Activated CD8-positive, alpha-beta memory T cell treated with anti-CD3 and anti-CD28 coated beads, Interleukin-2, amount 10 ng/mL, durations not matched to agents 7 days and 5 days (primary cell): Measurements from ENCODE around the gene KDM7A. TPM values are rescaled to one million over a fixed set of nuclear protein-coding genes. Genes with fewer than 3 reads are reported as not detected.

Experiments
- ATAC-seq: fragments of 150-1000 bp; cut with Tn5 transposase; one replicate; pipeline ENCODE4 v1.10.0; 2021; ENCODE audit warnings: moderate library complexity
- CTCF ChIA-PET: fragments of 350-600 bp; sonication (Branson Sonifier 250); formaldehyde crosslinking; loops from one replicate; lab custom pipeline; 2021; ENCODE audit warnings: antibody characterized with exemption; lab: Charles Lee
- DNase-seq: peaks from one replicate; pipeline ENCODE4 v3.0.0-alpha.2; 2020
- H3K27ac Mint-ChIP-seq: one replicate; pipeline ENCODE4 v1.8.0; 2021; ENCODE audit warnings: mild to moderate bottlenecking, mixed read lengths
- H3K27me3 Mint-ChIP-seq: one replicate; pipeline ENCODE4 v1.8.0; 2021; ENCODE audit warnings: mixed read lengths
- H3K36me3 Mint-ChIP-seq: one replicate; pipeline ENCODE4 v1.8.0; 2021; ENCODE audit warnings: mild to moderate bottlenecking, mixed read lengths
- H3K4me1 Mint-ChIP-seq: one replicate; pipeline ENCODE4 v1.8.0; 2021; ENCODE audit warnings: mixed read lengths
- H3K4me3 Mint-ChIP-seq: one replicate; pipeline ENCODE4 v1.8.0; 2021; ENCODE audit warnings: mild to moderate bottlenecking, moderate library complexity, mixed read lengths
- H3K9me3 Mint-ChIP-seq: one replicate; pipeline ENCODE4 v1.8.0; 2022; ENCODE audit warnings: low read depth, mixed read lengths
- total RNA-seq, 2 experiments: library from RNA; stranded (reverse); gene quantifications; one replicate each; pipeline ENCODE4 v1.2.3, GENCODE V29; 2021

Gene KDM7A
- total RNA-seq, 2 experiments from 2014 or later: 7.3 to 13.1 TPM

DNA sequence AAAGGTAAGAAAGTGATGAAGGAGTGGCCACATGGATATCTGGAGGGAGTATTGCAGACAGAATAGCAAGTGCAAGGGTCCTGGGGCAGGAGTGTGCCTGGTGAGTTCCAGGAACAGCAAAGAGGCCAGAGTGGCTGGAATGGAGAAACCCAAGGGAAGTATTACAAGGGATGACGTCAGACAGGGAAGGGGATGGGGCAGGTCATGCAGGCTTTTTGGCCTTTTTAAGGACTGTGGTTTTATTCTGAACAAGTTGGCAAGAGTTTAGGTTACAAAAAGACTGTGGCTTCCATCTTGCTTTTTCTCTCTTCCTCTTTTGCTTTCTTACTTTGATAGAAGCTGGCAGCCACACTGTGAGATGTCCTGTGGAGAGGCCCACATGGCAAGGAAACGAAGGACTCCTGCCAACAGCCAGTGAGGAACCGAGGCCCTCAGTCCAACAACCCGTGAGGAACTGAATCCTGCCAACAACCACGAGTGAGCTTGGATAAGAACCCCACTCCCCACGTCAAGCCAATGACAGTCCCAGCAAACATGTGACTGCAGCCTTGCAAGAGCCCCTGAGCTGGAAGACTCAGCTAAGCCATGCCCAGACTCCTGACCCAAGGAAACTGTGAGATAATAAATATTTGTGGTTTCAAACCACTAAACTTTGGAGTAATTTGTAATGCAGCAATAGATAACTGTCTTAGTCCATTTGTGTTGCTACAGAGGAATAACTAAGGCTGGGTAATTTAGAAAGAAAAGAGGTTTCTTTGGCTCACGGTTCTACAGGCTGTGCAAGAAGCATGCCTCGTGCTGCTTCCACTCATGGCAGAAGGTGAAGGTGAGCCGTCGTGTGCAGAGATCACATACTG is 19.8 kb upstream of the KDM7A start:
- no peaks in the 10 kb centered on the region for H3K27me3 Mint-ChIP-seq
- H3K4me3 Mint-ChIP-seq: no peak overlapping the region
- no peak for ATAC-seq
- H3K27ac Mint-ChIP-seq: no peak overlapping the region
- CTCF ChIA-PET: no interaction called here
- DNase-seq: no peak
- H3K36me3 Mint-ChIP-seq: peaks cover 5% of the 10 kb centered on the region
- peaks cover 11% of the 10 kb centered on the region for H3K4me1 Mint-ChIP-seq
- H3K9me3 Mint-ChIP-seq: peaks cover 2% of the 10 kb centered on the region

DNA sequence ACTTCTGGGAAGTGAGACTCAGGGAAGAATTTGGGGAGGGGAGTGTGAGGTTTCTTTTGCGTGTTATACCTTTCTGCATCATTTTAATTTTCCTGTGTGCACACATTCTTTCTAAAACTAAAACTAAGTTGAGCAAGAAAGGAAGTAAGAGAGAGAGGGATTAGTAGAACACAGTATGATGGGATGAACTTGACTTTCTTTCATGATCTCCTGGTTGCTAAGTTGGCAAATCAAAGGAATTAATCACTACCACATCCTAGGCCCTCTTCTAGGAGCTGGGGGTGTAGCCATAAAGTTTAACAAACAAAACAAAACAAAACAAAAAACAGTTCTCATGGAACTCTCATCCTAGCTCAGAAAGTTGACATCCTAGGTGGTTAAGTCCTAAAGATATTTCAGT is 19.1 kb upstream of the KDM7A start:
- CTCF ChIA-PET: no interaction called here
- Mint-ChIP-seq H3K27ac (no peak overlapping the region), H3K4me1 (peaks cover 13% of the 10 kb centered on the region), H3K27me3 (peaks cover 3% of the 10 kb centered on the region), H3K36me3 (peaks cover 5% of the 10 kb centered on the region), H3K9me3 (peaks cover 2% of the 10 kb centered on the region), H3K4me3 (no peak overlapping the region)
- DNase-seq (no peak), ATAC-seq (no peak)

DNA sequence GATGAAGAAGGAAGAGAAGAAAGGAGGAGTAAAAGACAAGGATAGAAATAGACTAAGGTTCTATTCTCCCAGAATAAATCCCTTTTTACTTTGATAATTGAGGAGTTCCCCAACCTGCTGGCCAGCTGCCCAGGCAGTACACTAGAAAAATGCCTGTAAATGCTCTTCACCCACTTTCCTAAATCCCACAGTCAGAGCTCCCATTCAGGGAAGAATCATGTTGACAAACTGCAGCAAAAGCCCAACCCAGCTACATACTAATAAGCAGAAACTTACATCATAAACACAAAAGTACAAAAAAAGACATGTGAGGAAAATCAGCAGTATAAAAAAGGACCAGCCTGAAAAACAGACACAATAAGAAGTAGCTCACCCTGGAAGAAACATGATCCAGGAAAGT is 15.8 kb upstream of the KDM7A start:
- Mint-ChIP-seq H3K4me3 (no peak overlapping the region), H3K36me3 (peaks cover 5% of the 10 kb centered on the region), H3K27ac (no peak overlapping the region), H3K9me3 (peaks cover 2% of the 10 kb centered on the region), H3K27me3 (peaks cover 13% of the 10 kb centered on the region), H3K4me1 (peaks cover 18% of the 10 kb centered on the region)
- no peak for DNase-seq
- CTCF ChIA-PET: interaction anchor here (0.8 to 2.1 kb wide), 3 partner anchors 15 to 26 kb away, joined by 3 to 11 read pairs (median 4); partner anchors contain the start of gene KDM7A
- no peak for ATAC-seq

DNA sequence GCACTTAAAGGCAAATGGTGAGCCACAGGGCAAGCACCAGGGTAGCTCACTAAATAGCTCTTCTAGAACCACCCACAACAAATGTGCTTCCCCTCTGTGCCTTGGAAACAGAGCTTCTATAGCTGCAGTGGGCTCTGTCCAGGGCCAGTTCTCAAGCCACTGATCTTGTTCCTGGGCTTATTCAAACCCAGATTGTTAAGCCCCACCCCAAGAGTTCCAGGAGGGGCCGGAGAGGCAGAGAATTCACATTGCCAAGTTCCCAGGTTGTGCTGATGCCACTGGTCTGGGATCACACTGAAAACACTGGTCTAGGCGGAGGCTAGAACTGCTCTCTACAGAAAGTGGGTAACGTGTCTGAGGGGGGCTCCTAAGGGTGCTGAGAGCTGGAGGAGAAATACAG is 15.4 kb upstream of the KDM7A start:
- Mint-ChIP-seq H3K4me1 (peaks cover 18% of the 10 kb centered on the region), H3K4me3 (no peak overlapping the region), H3K27me3 (peaks cover 13% of the 10 kb centered on the region), H3K27ac (no peak overlapping the region), H3K36me3 (peaks cover 5% of the 10 kb centered on the region), H3K9me3 (peaks cover 2% of the 10 kb centered on the region)
- DNase-seq: no peak
- CTCF ChIA-PET: interaction anchor here (0.8 to 1.3 kb wide), 2 partner anchors 15 to 18 kb away, joined by 3 to 4 read pairs; partner anchors contain the start of gene KDM7A
- no peak for ATAC-seq

DNA sequence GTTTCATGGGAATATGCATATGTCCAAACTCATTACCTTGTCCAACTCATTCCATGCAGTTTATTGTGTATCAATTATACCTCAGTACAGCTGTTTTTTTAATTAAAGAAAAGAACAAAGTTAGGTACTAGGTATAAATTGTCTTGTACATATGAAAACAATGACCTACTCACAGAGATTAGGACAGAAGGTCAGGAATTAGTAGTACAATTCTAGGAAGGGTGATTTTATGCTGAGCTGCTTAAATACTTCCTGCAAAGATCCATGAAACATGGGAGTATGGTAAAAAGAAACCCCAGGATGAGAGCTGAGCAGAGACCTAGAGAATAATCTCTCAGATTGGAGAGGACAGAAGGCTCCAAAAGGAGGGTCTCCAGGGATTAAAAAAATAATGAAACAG is 13.8 kb upstream of the KDM7A start:
- Mint-ChIP-seq H3K36me3 (peaks cover 1% of the 10 kb centered on the region), H3K4me3 (no peak overlapping the region), H3K4me1 (peaks cover 11% of the 10 kb centered on the region), H3K27ac (no peak overlapping the region), H3K9me3 (no peaks in the 10 kb centered on the region), H3K27me3 (peaks cover 21% of the 10 kb centered on the region)
- no peak for ATAC-seq
- DNase-seq: no peak
- CTCF ChIA-PET: interaction anchor here (1.2 kb wide), 1 partner anchor 13 kb away, joined by 3 read pairs; the partner anchor contains the start of gene KDM7A

DNA sequence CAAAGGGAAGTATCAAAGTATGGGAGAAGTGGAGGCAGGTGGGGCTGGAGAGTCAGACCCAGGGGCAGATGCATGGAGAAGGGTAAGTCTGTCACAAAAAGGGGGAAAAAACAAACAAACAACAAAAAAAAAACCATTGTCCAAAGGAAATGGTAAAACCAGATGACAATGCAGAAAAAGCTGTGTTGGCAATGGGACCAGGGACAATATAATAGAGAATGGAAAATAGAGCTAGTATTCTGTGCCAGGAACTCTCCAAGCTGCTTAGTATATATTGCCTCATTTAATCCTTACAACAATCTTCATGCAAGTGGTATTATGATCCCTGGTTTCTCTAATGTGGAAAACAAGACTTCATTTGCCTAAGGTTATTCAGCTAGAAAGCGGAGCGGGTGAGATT is 13.1 kb upstream of the KDM7A start:
- peaks cover 8% of the 10 kb centered on the region for H3K4me1 Mint-ChIP-seq
- ATAC-seq: no peak
- no peak for DNase-seq
- no peaks in the 10 kb centered on the region for H3K36me3 Mint-ChIP-seq
- H3K4me3 Mint-ChIP-seq: no peak overlapping the region
- H3K27me3 Mint-ChIP-seq: peaks cover 26% of the 10 kb centered on the region
- CTCF ChIA-PET: interaction anchor here (1.2 kb wide), 1 partner anchor 13 kb away, joined by 3 read pairs; the partner anchor contains the start of gene KDM7A
- no peaks in the 10 kb centered on the region for H3K9me3 Mint-ChIP-seq
- H3K27ac Mint-ChIP-seq: no peak overlapping the region

DNA sequence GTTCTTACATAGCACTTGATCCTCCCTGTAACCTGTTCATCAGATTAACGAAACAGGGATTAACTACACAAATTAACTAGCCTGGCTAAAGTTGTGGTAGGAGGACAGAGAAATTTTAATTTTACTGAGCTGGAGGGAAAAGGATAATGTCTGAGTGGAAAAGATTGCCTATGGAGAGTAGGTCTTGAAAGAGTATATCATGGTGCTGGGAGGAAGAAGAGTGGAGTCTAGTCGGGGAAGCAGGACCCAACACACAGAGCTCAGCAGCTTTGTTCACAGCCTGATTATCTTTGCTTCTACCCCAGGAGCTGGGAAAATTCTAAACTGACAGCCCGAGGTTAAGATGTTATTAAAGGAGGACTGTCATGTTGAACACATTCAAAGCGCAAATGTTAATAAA is 6.1 kb upstream of the KDM7A start:
- Mint-ChIP-seq H3K36me3 (peaks cover 14% of the 10 kb centered on the region), H3K9me3 (peaks cover 2% of the 10 kb centered on the region), H3K27me3 (peaks cover 66% of the 10 kb centered on the region), H3K4me3 (no peak overlapping the region), H3K4me1 (peaks cover 9% of the 10 kb centered on the region), H3K27ac (no peak overlapping the region)
- CTCF ChIA-PET: interaction anchor here (0.9 to 1.8 kb wide), 2 partner anchors 15 to 17 kb away, joined by 3 to 5 read pairs; no protein-coding TSS in a partner anchor
- no peak for DNase-seq
- no peak for ATAC-seq

DNA sequence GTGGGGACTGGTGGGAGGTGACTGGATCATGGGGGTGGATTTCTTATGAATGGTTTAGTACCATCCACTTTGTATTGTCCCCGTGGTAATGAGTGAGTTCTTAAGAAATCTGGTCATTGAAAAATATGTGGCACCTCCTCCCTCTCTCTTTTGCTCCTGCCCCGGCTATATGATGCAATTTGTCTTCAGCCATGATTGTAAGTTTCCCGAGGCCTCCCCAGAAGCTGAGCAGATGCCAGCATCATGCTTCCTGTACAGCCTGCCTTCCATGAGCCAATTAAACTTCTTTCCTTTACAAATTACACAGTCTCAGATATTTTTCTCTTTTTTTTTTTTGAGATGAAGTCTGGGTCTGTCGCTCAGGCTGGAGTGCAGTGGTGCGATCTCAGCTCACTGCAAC is 2.6 kb upstream of the KDM7A start:
- DNase-seq: no peak
- Mint-ChIP-seq H3K27ac (no peak overlapping the region), H3K9me3 (peaks cover 2% of the 10 kb centered on the region), H3K4me3 (no peak overlapping the region), H3K36me3 (peaks cover 14% of the 10 kb centered on the region), H3K27me3 (peaks cover 53% of the 10 kb centered on the region), H3K4me1 (peaks cover 21% of the 10 kb centered on the region)
- CTCF ChIA-PET: no interaction called here
- no peak for ATAC-seq

DNA sequence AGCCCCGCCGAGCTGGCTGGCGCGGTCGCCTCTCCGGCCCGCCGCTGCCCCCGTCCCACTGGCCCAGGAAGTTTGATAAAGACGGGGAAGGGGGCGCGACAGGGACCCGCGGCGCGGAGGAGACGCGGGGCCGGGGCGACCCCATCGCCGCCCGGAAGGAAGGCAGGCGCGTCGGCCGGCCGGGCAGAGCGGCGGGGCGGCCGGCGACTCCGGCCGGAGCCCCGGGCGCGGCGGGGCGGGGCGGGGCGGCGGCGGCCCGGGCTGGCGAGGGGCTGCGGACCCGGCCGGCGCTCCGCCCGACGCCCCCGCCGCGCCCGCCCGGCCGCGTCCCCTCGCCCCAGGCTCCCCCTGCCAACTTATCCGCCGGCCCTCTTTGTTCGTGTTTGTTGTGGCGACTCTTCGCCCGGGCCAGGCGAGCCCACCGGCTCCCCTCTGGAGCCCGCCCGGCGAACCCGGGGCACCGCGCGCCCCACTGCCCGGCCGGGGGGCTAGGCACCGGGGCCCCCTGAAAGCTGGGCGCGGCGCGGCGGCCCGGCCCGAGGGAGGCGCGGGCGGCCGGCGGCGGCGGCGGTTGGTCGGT is 571 bp downstream of the KDM7A start:
- H3K27ac Mint-ChIP-seq: peak overlapping the region; percentile 67
- H3K4me1 Mint-ChIP-seq: peaks cover 33% of the 10 kb centered on the region
- H3K4me3 Mint-ChIP-seq: peak overlapping the region; percentile 99
- no peak for DNase-seq
- CTCF ChIA-PET: interaction anchor here (1.1 to 2.5 kb wide), 6 partner anchors 36 to 151 kb away, joined by 3 to 14 read pairs (median 6); no protein-coding TSS in a partner anchor
- ATAC-seq: peak; percentile 0
- H3K36me3 Mint-ChIP-seq: peaks cover 11% of the 10 kb centered on the region
- H3K9me3 Mint-ChIP-seq: peaks cover 2% of the 10 kb centered on the region
- H3K27me3 Mint-ChIP-seq: peaks cover 24% of the 10 kb centered on the region

DNA sequence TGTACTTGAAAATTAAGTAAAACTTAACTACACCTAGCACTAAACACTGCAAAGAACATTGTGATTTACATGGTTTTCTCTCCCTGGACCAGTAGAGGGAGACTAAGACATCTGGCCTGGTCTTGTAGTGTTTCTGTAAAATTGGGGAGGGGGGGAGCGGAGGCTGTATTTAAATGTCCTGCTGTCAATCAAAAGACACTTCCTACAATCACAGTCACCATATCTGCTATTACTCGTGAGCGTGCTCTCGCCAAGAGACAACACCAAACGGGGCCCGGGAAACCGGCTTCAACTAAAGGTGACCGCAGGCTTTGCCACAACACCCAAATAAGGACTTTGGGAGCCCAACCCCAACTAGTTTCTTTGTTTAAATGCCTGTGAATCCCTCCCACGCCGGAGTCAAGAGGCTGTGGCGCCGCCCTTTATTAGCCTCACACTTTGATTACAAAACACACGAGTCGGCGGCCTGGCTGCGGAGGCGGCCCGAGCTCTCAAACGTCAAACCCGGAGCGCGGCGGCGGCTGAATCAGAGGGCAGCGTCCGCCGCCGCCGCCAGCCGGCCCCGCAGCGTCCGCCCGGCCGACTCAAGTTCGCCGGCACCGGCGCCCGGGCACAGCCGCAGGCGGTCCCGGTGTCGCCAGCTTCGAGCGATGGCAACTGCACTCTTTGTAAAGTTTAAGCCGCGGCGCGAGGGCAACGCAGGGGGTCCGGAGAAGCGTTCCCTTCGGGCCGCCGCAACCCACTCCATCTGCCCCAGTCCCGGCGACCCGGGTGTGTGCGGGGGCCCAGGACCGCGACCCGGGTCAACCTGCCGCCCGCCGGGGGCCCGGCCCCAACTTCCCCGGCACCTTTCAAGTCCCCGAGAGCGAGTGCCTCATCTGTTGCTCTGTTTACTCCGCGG is 1.3 kb downstream of the KDM7A start:
- H3K4me3 Mint-ChIP-seq: peak overlapping the region; percentile 74

DNA sequence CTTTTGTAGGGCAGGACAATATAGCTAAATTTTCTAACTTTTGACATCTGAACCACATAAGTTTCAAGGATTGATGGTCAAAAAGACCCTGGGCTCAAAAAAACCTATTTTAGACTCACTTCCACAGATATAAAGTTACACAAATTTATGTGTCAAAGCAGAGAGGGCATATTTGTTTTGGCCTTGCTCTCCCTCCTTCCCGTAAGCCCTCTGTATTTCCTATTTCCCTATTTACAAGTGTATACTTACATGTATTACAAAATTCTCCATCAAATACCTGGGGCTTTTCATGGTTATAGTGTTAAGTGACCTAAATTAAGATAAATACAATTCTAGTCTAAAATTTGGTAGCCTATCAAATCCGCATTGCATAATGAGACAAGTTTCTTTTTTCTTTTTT is 2.6 kb downstream of the KDM7A start:
- peaks cover 44% of the 10 kb centered on the region for H3K4me1 Mint-ChIP-seq
- DNase-seq (no peak), ATAC-seq (no peak)
- H3K27ac Mint-ChIP-seq: no peak overlapping the region
- peaks cover 15% of the 10 kb centered on the region for H3K27me3 Mint-ChIP-seq
- CTCF ChIA-PET: interaction anchor here (1.0 kb wide), 1 partner anchor 114 kb away, joined by 4 read pairs; no protein-coding TSS in a partner anchor
- H3K4me3 Mint-ChIP-seq: no peak overlapping the region
- peaks cover 9% of the 10 kb centered on the region for H3K36me3 Mint-ChIP-seq
- H3K9me3 Mint-ChIP-seq: no peaks in the 10 kb centered on the region

More for the DNA sequence above, 1.3 kb downstream of the KDM7A start:
- ATAC-seq: peak; percentile 64
- Mint-ChIP-seq H3K27ac (peak overlapping the region; percentile 67), H3K27me3 (peaks cover 18% of the 10 kb centered on the region), H3K36me3 (peaks cover 11% of the 10 kb centered on the region), H3K4me1 (peaks cover 38% of the 10 kb centered on the region), H3K9me3 (peaks cover 2% of the 10 kb centered on the region)
- CTCF ChIA-PET: interaction anchor here (1.0 to 2.5 kb wide), 7 partner anchors 36 to 152 kb away, joined by 3 to 14 read pairs (median 4); no protein-coding TSS in a partner anchor
- DNase-seq: peak; percentile 96

DNA sequence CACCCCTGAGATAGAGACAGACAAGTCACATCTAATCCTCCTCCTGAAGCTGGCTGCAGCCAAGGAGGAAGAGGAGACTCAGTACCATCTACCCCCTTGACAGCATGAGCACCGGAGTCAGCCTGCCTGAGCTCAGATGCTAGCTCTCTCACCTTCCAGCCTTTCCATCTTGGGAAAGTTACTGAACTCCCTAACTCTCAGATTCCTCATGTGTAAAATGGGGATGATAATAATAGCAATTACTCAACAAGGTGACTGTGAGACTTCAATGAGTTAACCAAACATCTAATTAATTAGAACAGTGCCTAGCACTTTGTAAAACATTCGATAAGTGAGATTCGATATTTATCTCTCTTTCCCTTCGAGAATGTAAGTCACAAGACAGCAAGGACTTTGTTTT is 6.4 kb downstream of the KDM7A start:
- ATAC-seq: no peak
- Mint-ChIP-seq H3K4me1 (peaks cover 55% of the 10 kb centered on the region), H3K27me3 (no peaks in the 10 kb centered on the region), H3K36me3 (peaks cover 4% of the 10 kb centered on the region), H3K9me3 (no peaks in the 10 kb centered on the region), H3K27ac (no peak overlapping the region), H3K4me3 (no peak overlapping the region)
- CTCF ChIA-PET: no interaction called here
- DNase-seq: no peak
